SK-N-SH (cell line): ENCODE data around the gene PPP1R37. TPM values are rescaled to one million over a fixed set of nuclear protein-coding genes. Genes with fewer than 3 reads are reported as not detected.

Experiments used
- CTCF ChIA-PET: fragments of 300-600, 350-600 bp; formaldehyde crosslinking; extraction: SDS; loops from one replicate; lab custom pipeline; 2021; lab: Yijun Ruan, JAX
- POLR2A ChIA-PET: fragments of 350-600 bp; sonication (Branson Sonifier 250); formaldehyde crosslinking; extraction: SDS; loops from one replicate; lab custom pipeline; 2020; ENCODE audit warnings: antibody characterized with exemption, inconsistent platforms; lab: Yijun Ruan, JAX
- DNase-seq: peaks from one replicate; pipeline ENCODE4 v3.0.0; 2012
- H2AFZ ChIP-seq: fragments of 200-600 bp; sonication (generic); 2 replicates; pipeline ENCODE4 v1.8.1; 2016; ENCODE audit warnings: antibody characterized with exemption, mild to moderate bottlenecking, low read depth
- H3F3A ChIP-seq: fragments of 200-600 bp; sonication (generic); replicated peaks from 2 replicates; pipeline ENCODE3; 2016; ENCODE audit warnings: antibody characterized with exemption, mild to moderate bottlenecking; ENCODE audit not compliant: insufficient read depth
- H3K27ac ChIP-seq, 2 experiments: fragments of 200-500 bp in 1 of 2; fragments of 200-600 bp in 1 of 2; sonication (Bioruptor generic) in 1 of 2; sonication (generic), shearing (Covaris generic) in 1 of 2; 2 replicates each; pipeline versions ENCODE4 v1.5.1 to v1.6.1; 2014 to 2016; ENCODE audit warnings: low read depth in 2 of 2, inconsistent platforms in 1 of 2, low read length in 1 of 2, mild to moderate bottlenecking in 1 of 2, mixed read lengths in 1 of 2
- H3K27me3 ChIP-seq: fragments of 200-600 bp; sonication (generic), shearing (Covaris generic); 2 replicates; pipeline ENCODE4 v1.6.1; 2016; ENCODE audit warnings: mixed run types; ENCODE audit not compliant: insufficient read depth
- H3K36me3 ChIP-seq, 2 experiments: fragments of 200-500 bp in 1 of 2; fragments of 200-600 bp in 1 of 2; sonication (Bioruptor generic) in 1 of 2; sonication (generic) in 1 of 2; replicated peaks in 1 of 2; 2 replicates each; pipeline versions ENCODE3 to v1.5.1; 2014 to 2016; ENCODE audit warnings: low read length in 1 of 2, mild to moderate bottlenecking in 1 of 2; ENCODE audit not compliant: insufficient read depth in 2 of 2, control insufficient read depth in 1 of 2
- H3K4me1 ChIP-seq, 2 experiments: fragments of 200-500 bp in 1 of 2; fragments of 200-600 bp in 1 of 2; sonication (Bioruptor generic) in 1 of 2; sonication (generic), shearing (Covaris generic) in 1 of 2; 2 replicates each; pipeline versions ENCODE4 v1.5.1 to v1.6.1; 2014 to 2016; ENCODE audit warnings: low read depth in 1 of 2, low read length in 1 of 2, mixed run types in 1 of 2; ENCODE audit not compliant: insufficient read depth in 2 of 2, control insufficient read depth in 1 of 2
- H3K4me2 ChIP-seq: fragments of 200-600 bp; sonication (generic), shearing (Covaris generic); 2 replicates; pipeline ENCODE4 v1.6.1; 2017; ENCODE audit warnings: mixed run types
- H3K4me3 ChIP-seq, 2 experiments: fragments of 200-500 bp in 1 of 2; fragments of 200-600 bp in 1 of 2; sonication (Bioruptor generic) in 1 of 2; sonication (generic), shearing (Covaris generic) in 1 of 2; 2 replicates each; pipeline versions ENCODE4 v1.5.1 to v1.8.1; 2014 to 2016; ENCODE audit warnings: low read depth in 2 of 2, inconsistent platforms in 1 of 2, low read length in 1 of 2, mild to moderate bottlenecking in 1 of 2, mixed read lengths in 1 of 2, moderate library complexity in 1 of 2
- H3K79me2 ChIP-seq: fragments of 200-600 bp; sonication (generic); 2 replicates; pipeline ENCODE4 v1.8.1; 2017; ENCODE audit warnings: mild to moderate bottlenecking; ENCODE audit not compliant: insufficient read depth
- H3K9ac ChIP-seq: fragments of 200-600 bp; sonication (generic); 2 replicates; pipeline ENCODE4 v1.6.1; 2017; ENCODE audit warnings: mixed run types
- H3K9me2 ChIP-seq: fragments of 200-600 bp; sonication (generic); 2 replicates; pipeline ENCODE4 v1.6.1; 2017; ENCODE audit warnings: mixed run types
- H3K9me3 ChIP-seq: fragments of 200-600 bp; sonication (generic); 2 replicates; pipeline ENCODE4 v1.6.1; 2017; ENCODE audit warnings: mixed run types, mild to moderate bottlenecking, moderate library complexity
- H4K20me1 ChIP-seq: fragments of 200-600 bp; sonication (generic); 2 replicates; pipeline ENCODE4 v1.6.1; 2017; ENCODE audit warnings: mild to moderate bottlenecking, mixed run types; ENCODE audit not compliant: insufficient read depth
- CTCF ChIP-seq: fragments of 200-600 bp; sonication (generic); IDR thresholded peaks from 2 replicates; pipeline ENCODE4 v1.6.1; 2017; ENCODE audit warnings: antibody characterized with exemption, mild to moderate bottlenecking, moderate library complexity
- ELF1 ChIP-seq: IDR thresholded peaks from 2 replicates; pipeline ENCODE4 v1.4.0; 2012
- EZH2phosphoT487 ChIP-seq: fragments of 200-600 bp; sonication (generic); IDR thresholded peaks from 2 replicates; pipeline ENCODE4 v1.6.1; 2017; ENCODE audit warnings: low read depth, mixed run types, mild to moderate bottlenecking, antibody characterized with exemption, moderate library complexity, borderline replicate concordance
- FOSL2 ChIP-seq: IDR thresholded peaks from 2 replicates; pipeline ENCODE4 v1.4.0; 2012; ENCODE audit warnings: low read depth, mild to moderate bottlenecking, moderate library complexity, borderline replicate concordance
- FOXJ3 ChIP-seq: sonication (generic); formaldehyde crosslinking; IDR thresholded peaks from 2 replicates; pipeline ENCODE4 v1.5.1; 2020; ENCODE audit warnings: mild to moderate bottlenecking, missing genetic modification reagents
- FOXM1 ChIP-seq: IDR thresholded peaks from 2 replicates; pipeline ENCODE4 v1.4.0; 2012; ENCODE audit warnings: low read depth, mild to moderate bottlenecking
- IRF3 ChIP-seq: fragments of 150-350 bp; IDR thresholded peaks from 2 replicates; pipeline ENCODE4 v1.6.1; 2016; ENCODE audit warnings: mild to moderate bottlenecking, low read depth, low read length
- JUND ChIP-seq: IDR thresholded peaks from 2 replicates; pipeline ENCODE4 v1.4.0; 2012
- MXI1 ChIP-seq: IDR thresholded peaks from 2 replicates; pipeline ENCODE4 v1.6.1; 2012; ENCODE audit warnings: mild to moderate bottlenecking, low read depth, low read length, improper control_type of control experiment
- NFIC ChIP-seq: IDR thresholded peaks from 2 replicates; pipeline ENCODE4 v1.4.0; 2012; ENCODE audit warnings: borderline replicate concordance
- POLR2AphosphoS5 ChIP-seq: IDR thresholded peaks from 2 replicates; pipeline ENCODE4 v1.6.1; 2012; ENCODE audit warnings: low read depth, low read length
- RFX5 ChIP-seq: IDR thresholded peaks from 2 replicates; pipeline ENCODE4 v1.6.1; 2012; ENCODE audit warnings: mild to moderate bottlenecking, improper control_type of control experiment, low read length
- SMC3 ChIP-seq: IDR thresholded peaks from 2 replicates; pipeline ENCODE4 v1.6.1; 2012; ENCODE audit warnings: low read depth, low read length, improper control_type of control experiment
- TEAD4 ChIP-seq: IDR thresholded peaks from 2 replicates; pipeline ENCODE4 v1.4.0; 2012; ENCODE audit warnings: mild to moderate bottlenecking, borderline replicate concordance; ENCODE audit not compliant: insufficient read depth
- WGBS: methylation state at CpG from one replicate; pipeline ENCODE4 v1.1.6; 2017; ENCODE audit warnings: low lambda C conversion rate; 5-methylcytosine and 5-hydroxymethylcytosine counted together
- polyA plus RNA-seq, 3 experiments: library from polyadenylated mRNA; depleted of rRNA; stranded (reverse); fragments of >200 nt; gene quantifications; 2 replicates each; pipeline ENCODE4 v1.2.3, GENCODE V29; 2012
- TF ChIP-seq, protein P1 (sequence below): fragments of 150-350 bp; IDR thresholded peaks from 2 replicates; pipeline ENCODE4 v1.6.1; 2017; ENCODE audit warnings: antibody characterized with exemption, low read length, low read depth, borderline replicate concordance
- TF ChIP-seq, protein P2 (sequence below): IDR thresholded peaks from 2 replicates; pipeline ENCODE4; 2012
- TF ChIP-seq, protein P3 (sequence below): IDR thresholded peaks from 2 replicates; pipeline ENCODE4 v1.4.0; 2012; ENCODE audit warnings: low read depth, borderline replicate concordance
- TF ChIP-seq, protein P4 (sequence below): IDR thresholded peaks from 2 replicates; pipeline ENCODE4 v1.6.1; 2012; ENCODE audit warnings: mild to moderate bottlenecking, low read depth, low read length, moderate library complexity

Gene PPP1R37
- polyA plus RNA-seq, 1 of the 3 experiments (the other 2 are of a cell fraction) = 24.4 TPM

DNA sequence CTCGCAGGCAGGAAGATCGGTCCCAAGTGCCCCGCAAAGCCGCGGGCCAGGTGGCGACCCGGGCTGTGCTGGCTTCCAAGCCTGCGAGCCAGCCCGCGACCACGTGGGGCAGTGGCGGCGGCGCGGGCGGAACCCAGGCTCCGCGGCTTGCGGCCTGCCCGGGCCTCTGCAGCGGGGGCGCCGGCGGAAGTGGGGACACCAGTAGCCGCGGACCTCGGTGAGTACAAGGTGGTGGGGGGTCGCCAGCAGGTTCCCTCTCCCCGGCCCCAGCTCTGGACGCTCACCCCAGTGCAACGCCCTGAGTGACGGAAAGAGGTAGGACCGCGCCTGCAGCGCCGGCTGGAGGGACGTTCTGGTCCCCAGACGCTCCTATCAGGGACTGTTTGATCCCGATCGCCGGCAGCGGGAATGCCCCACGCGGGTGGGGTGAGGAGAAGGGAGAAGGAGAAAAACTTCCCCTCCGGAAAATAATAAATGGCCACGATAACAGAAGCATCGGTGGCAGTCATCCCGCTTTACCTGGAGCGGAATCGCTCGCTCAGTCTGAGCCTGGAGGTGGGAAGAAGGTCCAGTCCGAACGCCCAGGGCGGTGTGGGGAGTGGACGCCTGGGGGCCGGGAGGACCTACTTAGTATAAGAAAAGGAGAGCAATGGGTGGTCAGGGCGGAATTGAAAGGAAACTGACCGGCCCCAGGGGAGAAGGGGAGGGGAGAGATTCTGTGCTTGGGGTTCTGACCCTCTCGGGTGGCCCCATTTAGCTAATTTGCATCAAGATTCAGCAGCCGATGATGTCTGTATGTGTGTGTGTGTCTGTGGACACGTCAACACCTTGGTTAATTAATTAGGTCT is 13.7 kb upstream of the PPP1R37 start, which contains the start of gene GEMIN7 (continued):
- TF ChIP-seq FOSL2 (no peak; the same call in 1 of the 2 replicates), JUND (no peak; the same call in 1 of the 2 replicates), NFIC (no peak; the same call in 1 of the 2 replicates), SMC3 (no peak), CTCF (no peak; the same call in 1 of the 2 replicates), FOXM1 (no peak), RFX5 (no peak)
- TF ChIP-seq, protein P1, sequence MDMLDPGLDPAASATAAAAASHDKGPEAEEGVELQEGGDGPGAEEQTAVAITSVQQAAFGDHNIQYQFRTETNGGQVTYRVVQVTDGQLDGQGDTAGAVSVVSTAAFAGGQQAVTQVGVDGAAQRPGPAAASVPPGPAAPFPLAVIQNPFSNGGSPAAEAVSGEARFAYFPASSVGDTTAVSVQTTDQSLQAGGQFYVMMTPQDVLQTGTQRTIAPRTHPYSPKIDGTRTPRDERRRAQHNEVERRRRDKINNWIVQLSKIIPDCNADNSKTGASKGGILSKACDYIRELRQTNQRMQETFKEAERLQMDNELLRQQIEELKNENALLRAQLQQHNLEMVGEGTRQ = no peak
- TF ChIP-seq, protein P2, sequence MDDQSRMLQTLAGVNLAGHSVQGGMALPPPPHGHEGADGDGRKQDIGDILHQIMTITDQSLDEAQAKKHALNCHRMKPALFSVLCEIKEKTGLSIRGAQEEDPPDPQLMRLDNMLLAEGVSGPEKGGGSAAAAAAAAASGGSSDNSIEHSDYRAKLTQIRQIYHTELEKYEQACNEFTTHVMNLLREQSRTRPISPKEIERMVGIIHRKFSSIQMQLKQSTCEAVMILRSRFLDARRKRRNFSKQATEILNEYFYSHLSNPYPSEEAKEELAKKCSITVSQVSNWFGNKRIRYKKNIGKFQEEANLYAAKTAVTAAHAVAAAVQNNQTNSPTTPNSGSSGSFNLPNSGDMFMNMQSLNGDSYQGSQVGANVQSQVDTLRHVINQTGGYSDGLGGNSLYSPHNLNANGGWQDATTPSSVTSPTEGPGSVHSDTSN = 0 out of 2 replicates have a peak, but pooled peaks have one; percentile 34

- peak overlapping the region in 1 of 2 experiments; percentile 68; a peak in 2 of 4 replicates for H3K27ac ChIP-seq
- TF ChIP-seq, protein P3, sequence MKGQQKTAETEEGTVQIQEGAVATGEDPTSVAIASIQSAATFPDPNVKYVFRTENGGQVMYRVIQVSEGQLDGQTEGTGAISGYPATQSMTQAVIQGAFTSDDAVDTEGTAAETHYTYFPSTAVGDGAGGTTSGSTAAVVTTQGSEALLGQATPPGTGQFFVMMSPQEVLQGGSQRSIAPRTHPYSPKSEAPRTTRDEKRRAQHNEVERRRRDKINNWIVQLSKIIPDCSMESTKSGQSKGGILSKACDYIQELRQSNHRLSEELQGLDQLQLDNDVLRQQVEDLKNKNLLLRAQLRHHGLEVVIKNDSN = no peak
- TF ChIP-seq MXI1 (no peak), ELF1 (no peak), IRF3 (no peak), TEAD4 (no peak), POLR2AphosphoS5 (no peak), SMC3 (no peak), EZH2phosphoT487 (no peak), FOXJ3 (CRISPR knock-in tag) (no peak)
- TF ChIP-seq, protein P4, sequence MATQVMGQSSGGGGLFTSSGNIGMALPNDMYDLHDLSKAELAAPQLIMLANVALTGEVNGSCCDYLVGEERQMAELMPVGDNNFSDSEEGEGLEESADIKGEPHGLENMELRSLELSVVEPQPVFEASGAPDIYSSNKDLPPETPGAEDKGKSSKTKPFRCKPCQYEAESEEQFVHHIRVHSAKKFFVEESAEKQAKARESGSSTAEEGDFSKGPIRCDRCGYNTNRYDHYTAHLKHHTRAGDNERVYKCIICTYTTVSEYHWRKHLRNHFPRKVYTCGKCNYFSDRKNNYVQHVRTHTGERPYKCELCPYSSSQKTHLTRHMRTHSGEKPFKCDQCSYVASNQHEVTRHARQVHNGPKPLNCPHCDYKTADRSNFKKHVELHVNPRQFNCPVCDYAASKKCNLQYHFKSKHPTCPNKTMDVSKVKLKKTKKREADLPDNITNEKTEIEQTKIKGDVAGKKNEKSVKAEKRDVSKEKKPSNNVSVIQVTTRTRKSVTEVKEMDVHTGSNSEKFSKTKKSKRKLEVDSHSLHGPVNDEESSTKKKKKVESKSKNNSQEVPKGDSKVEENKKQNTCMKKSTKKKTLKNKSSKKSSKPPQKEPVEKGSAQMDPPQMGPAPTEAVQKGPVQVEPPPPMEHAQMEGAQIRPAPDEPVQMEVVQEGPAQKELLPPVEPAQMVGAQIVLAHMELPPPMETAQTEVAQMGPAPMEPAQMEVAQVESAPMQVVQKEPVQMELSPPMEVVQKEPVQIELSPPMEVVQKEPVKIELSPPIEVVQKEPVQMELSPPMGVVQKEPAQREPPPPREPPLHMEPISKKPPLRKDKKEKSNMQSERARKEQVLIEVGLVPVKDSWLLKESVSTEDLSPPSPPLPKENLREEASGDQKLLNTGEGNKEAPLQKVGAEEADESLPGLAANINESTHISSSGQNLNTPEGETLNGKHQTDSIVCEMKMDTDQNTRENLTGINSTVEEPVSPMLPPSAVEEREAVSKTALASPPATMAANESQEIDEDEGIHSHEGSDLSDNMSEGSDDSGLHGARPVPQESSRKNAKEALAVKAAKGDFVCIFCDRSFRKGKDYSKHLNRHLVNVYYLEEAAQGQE = no peak
- H3K9me2 ChIP-seq = no peaks in the 10 kb centered on the region
- peaks cover 0 to 8% of the 10 kb centered on the region in 2 experiments for H3K36me3 ChIP-seq
- CTCF ChIA-PET = interaction anchor here (1.0 to 1.9 kb wide), 3 partner anchors 11 to 178 kb away, joined by 3 to 5 read pairs (median 4); no protein-coding TSS in a partner anchor
- H3K4me2 ChIP-seq = peak overlapping the region; percentile 98
- H4K20me1 ChIP-seq = no peaks in the 10 kb centered on the region
- H3K4me3 ChIP-seq = peak overlapping the region; percentile 84 to 99
- peak overlapping the region; percentile 97 for H3K9ac ChIP-seq
- POLR2A ChIA-PET = interaction anchor here (0.7 to 2.1 kb wide), 4 partner anchors 12 to 388 kb away, joined by 3 to 19 read pairs (median 7); partner anchors contain the start of genes FOSB, PPP1R37 and TRAPPC6A
- H3K4me1 ChIP-seq = peaks cover 0 to 9% of the 10 kb centered on the region in 2 experiments; a peak in 1 of 4 replicates
- peak overlapping the region; percentile 96; the same call in 1 of the 2 replicates for H2AFZ ChIP-seq
- DNase-seq = no peak
- H3K79me2 ChIP-seq = peaks cover 53% of the 10 kb centered on the region
- H3K27me3 ChIP-seq = no peaks in the 10 kb centered on the region
- WGBS = 10% methylated on average over 6 of the region's 6 CpGs
- H3F3A ChIP-seq = peaks cover 4% of the 10 kb centered on the region
- no peaks in the 10 kb centered on the region for H3K9me3 ChIP-seq
Observed at GRCh38 chr19:45079911-45080370, 13.0 kb upstream of the PPP1R37 start.
